ENCODE results near the gene SPATA13. TPM values are rescaled to one million over a fixed set of nuclear protein-coding genes. Genes with fewer than 3 reads are reported as not detected.
A peak's percentile ranks its signal among the peaks of the same experiment; 100 is the strongest.

SPATA13 gene
- polyA plus RNA-seq, 3 donors from 2014 or later = 19.0 to 112 (median 65.6) TPM

GRCh38 chr13:24147570-24147963 is 13.0 kb upstream of the SPATA13 start:
- Mint-ChIP-seq H3K27ac (no peak overlapping the region), H3K4me3 (no peak overlapping the region), H3K9me3 (no peaks in the 10 kb centered on the region), H3K36me3 (no peaks in the 10 kb centered on the region), H3K4me1 (peaks cover 0 to 3% of the 10 kb centered on the region in 2 donors), H3K27me3 (ENCODE audit: low read depth in 3 of 3) (peaks cover 0 to 9% (median 4%) of the 10 kb centered on the region in 3 donors)
- DNase-seq = no peak

DNA sequence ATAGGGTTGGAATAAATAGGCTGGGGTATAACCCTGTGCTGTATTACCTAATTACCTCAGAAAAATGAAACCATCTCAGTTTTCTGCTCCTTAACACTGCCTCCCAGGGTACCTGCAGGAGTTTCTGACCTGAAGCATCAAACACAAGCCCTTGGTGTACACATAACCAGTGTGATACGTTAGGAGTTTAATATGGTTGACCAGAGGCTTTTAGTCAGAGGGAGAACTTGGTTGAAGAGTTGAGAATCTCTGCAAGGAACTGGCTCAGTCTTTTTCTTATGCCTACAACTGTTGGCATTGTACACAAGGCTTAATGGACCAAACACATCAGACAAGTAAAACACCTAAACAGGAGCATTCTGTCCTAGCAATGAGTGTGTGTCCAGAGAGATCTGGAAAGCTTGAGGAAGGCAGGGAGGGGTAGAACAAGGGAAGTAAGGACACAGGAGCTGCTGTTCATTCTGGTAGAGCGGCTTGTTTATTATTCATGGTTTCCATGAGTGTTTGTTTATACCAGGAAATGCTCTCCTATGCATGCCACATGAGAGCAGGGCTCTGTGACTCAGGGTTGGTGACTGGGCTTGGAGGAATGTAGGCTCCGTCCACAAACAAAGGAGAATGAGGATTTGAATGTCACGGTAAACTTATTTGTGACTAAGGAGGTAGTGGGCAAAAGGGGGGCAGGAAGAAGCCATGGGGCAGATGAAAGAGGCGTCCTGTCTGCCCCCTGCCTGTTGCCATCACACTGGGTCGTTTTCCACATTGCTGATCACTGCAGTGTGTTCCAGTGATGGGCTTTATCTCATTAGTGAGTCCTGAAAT is 11.9 kb upstream of the SPATA13 start:
- Mint-ChIP-seq H3K27me3 (ENCODE audit: low read depth in 3 of 3) (peaks cover 0 to 12% (median 4%) of the 10 kb centered on the region in 3 donors), H3K27ac (peak overlapping the region in 1 of 6 donors; percentile 31)

DNA sequence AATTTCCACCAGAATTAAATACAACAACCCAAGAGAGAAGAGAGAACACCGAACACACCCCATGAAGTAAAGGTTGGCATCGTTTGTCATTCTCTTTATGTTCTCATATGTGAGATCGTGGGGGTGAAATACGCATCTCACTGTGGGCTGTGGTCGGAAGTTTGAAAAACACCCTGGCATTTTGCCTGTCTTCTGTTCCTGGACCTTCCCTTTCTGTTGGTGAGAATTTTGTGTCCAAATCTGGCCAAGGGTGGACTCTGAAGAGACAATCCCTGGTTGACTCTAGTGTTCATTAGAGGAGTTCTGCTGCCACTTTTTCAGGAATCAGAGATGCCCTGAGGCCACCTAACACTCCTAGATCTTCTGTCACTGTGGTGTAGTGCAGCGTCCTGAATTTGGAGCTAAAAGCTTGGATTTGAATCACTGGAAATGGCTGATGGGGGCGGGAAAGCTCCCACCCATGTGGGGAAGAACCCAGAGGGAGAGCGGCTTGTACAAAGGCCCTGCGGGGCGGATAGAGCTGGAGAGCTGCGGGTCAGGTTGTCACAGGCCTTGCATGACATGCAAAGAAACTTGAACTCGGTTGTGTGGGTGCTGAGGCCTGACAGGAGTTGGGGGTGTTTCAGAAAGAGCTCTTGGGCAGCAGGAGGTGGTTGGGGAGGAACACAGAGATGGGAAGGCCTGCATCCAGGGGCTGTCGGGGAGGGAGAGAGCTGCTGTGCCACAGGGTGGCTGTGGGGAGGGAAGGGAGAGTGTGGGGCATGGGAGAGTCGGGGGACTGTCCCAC is 11.1 kb upstream of the SPATA13 start:
- no peak overlapping the region for H3K4me3 Mint-ChIP-seq
- no peak overlapping the region for H3K27ac Mint-ChIP-seq
- H3K27me3 Mint-ChIP-seq (ENCODE audit: low read depth in 3 of 3) = peaks cover 0 to 12% (median 4%) of the 10 kb centered on the region in 3 donors
- H3K9me3 Mint-ChIP-seq = no peaks in the 10 kb centered on the region
- H3K4me1 Mint-ChIP-seq = peaks cover 0 to 3% of the 10 kb centered on the region in 2 donors
- H3K36me3 Mint-ChIP-seq = no peaks in the 10 kb centered on the region
- DNase-seq = no peak

More for the DNA sequence above, 11.9 kb upstream of the SPATA13 start:
- no peak overlapping the region for H3K4me3 Mint-ChIP-seq
- no peaks in the 10 kb centered on the region for H3K9me3 Mint-ChIP-seq
- DNase-seq = no peak
- peaks cover 0 to 3% of the 10 kb centered on the region in 2 donors for H3K4me1 Mint-ChIP-seq
- no peaks in the 10 kb centered on the region for H3K36me3 Mint-ChIP-seq

- Mint-ChIP-seq H3K27me3 (ENCODE audit: low read depth in 3 of 3) (peaks cover 0 to 10% (median 4%) of the 10 kb centered on the region in 3 donors), H3K4me1 (peaks cover 0 to 3% of the 10 kb centered on the region in 2 donors), H3K4me3 (no peak overlapping the region), H3K9me3 (no peaks in the 10 kb centered on the region), H3K36me3 (no peaks in the 10 kb centered on the region), H3K27ac (no peak overlapping the region)
- DNase-seq = no peak
Measured at GRCh38 chr13:24150572-24150971, 9.9 kb upstream of the SPATA13 start.

GRCh38 chr13:24151864-24152263 is 8.7 kb upstream of the SPATA13 start:
- H3K27me3 Mint-ChIP-seq (ENCODE audit: low read depth in 3 of 3) = peaks cover 0 to 10% (median 4%) of the 10 kb centered on the region in 3 donors
- H3K36me3 Mint-ChIP-seq = no peaks in the 10 kb centered on the region
- no peak overlapping the region for H3K4me3 Mint-ChIP-seq
- H3K27ac Mint-ChIP-seq = no peak overlapping the region
- peaks cover 0 to 3% of the 10 kb centered on the region in 2 donors for H3K4me1 Mint-ChIP-seq
- no peak for DNase-seq
- H3K9me3 Mint-ChIP-seq = no peaks in the 10 kb centered on the region

GRCh38 chr13:24152292-24153214 is 8.0 kb upstream of the SPATA13 start:
- no peak for DNase-seq
- no peak overlapping the region for H3K27ac Mint-ChIP-seq
- peaks cover 0 to 3% of the 10 kb centered on the region in 2 donors for H3K4me1 Mint-ChIP-seq
- no peak overlapping the region for H3K4me3 Mint-ChIP-seq
- no peaks in the 10 kb centered on the region for H3K36me3 Mint-ChIP-seq
- no peaks in the 10 kb centered on the region for H3K9me3 Mint-ChIP-seq
- H3K27me3 Mint-ChIP-seq (ENCODE audit: low read depth in 3 of 3) = peaks cover 0 to 7% (median 2%) of the 10 kb centered on the region in 3 donors

DNA sequence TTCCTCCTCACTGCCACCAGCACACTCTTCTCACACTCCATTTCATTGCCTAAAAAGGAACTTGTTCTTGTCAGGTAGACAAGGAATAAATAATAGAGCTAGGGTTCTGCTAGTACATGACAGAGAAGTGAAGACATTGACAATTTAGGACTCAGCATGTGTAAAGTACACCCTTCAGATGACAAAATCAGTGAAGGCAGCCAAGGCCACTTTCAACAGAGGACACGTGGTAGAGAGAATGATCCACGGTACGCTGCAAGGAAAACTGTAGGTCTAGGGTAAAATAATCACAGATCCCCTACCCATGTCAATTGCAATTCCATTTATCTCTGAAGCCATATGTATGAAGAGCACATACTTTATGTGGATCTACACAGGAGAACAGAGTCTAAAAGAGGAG is 7.2 kb upstream of the SPATA13 start:
- Mint-ChIP-seq H3K36me3 (no peaks in the 10 kb centered on the region), H3K27ac (no peak overlapping the region), H3K9me3 (no peaks in the 10 kb centered on the region), H3K27me3 (ENCODE audit: low read depth in 3 of 3) (peaks cover 0 to 5% (median 2%) of the 10 kb centered on the region in 3 donors), H3K4me3 (no peak overlapping the region), H3K4me1 (peaks cover 0 to 3% of the 10 kb centered on the region in 2 donors)
- no peak for DNase-seq

DNA sequence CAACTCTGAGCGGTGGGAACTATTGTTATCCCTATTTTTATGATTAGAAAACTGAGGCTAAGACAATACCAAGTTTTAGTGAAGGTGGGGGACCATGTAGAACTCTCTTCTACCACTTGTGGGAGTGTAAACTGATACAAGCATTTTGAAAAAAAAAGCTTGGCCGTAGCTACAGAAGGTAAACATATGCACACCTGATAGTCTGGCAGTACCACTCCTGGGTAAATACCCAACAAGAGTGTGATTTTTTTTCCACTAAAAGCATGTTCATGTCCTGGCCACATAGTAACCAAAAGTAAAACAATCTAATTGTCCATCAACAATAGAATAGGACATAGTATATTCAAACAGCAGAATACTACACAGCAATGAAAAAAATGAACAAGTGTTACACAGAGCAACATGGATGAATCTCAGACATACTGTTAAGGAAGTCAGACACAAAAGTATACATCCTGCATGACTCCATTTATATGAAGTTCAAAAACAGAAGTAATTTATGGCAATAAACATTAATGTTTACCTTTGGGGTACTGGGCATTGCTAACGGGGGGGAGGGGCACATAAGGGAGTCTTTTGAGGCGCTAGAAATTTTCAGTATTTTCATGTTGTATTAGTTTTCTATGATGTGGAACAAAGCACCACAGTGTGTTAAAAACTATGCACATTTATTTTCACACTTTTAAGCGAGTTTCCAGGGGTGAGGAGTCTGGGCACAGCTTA is 6.4 kb upstream of the SPATA13 start:
- Mint-ChIP-seq H3K27ac (no peak overlapping the region), H3K27me3 (ENCODE audit: low read depth in 3 of 3) (peaks cover 0 to 2% (median 2%) of the 10 kb centered on the region in 3 donors), H3K4me3 (no peak overlapping the region)

GRCh38 chr13:24159357-24159756 is 1.2 kb upstream of the SPATA13 start:
- peaks cover 3 to 16% (median 10%) of the 10 kb centered on the region in 3 donors for H3K27me3 Mint-ChIP-seq (ENCODE audit: low read depth in 3 of 3)
- H3K9me3 Mint-ChIP-seq = no peaks in the 10 kb centered on the region
- H3K4me1 Mint-ChIP-seq = peaks cover 14% of the 10 kb centered on the region in 2 donors
- H3K36me3 Mint-ChIP-seq = no peaks in the 10 kb centered on the region
- no peak overlapping the region for H3K27ac Mint-ChIP-seq
- H3K4me3 Mint-ChIP-seq = no peak overlapping the region
- no peak for DNase-seq

More for the DNA sequence above, 6.4 kb upstream of the SPATA13 start:
- H3K9me3 Mint-ChIP-seq = no peaks in the 10 kb centered on the region
- DNase-seq = no peak
- H3K36me3 Mint-ChIP-seq = no peaks in the 10 kb centered on the region
- no peaks in the 10 kb centered on the region for H3K4me1 Mint-ChIP-seq

DNA sequence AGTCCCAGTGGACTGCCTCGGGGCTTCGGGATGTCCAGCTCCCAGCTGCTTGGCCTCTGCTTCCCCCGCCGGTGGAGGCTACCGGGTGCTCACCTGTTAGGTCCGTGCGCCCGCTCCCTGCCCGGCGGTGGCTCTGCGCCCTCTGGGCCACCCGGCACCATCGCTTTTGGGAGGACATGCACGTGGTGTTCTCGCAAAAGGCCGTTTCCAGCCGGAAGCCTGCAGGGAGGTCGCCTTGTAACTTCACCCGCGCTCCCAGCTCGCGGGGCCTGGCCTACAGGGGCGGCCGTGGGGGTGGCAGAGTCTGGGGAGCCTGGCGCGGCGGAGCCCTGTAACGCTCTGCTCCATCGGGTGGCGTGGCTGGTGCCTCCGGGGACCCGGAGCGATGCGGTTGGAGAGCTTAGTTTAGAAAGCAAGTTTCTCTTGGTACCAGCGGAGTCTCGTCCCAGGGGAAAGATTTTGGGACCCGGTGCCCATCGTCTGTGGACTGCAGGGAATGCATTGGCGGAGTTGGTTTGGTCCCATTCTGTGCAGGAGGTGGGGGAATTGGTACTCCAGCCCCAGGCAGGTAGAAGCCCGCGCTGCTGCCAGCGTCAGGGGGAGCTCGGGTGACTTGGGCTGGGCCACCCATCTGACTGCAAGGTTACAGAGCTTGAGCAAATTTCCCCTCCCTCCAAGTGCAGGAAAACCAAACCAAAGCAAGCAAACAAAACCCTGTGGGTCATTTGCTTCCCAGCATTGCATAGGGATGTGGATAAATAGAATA is 673 bp downstream of the SPATA13 start:
- H3K27me3 Mint-ChIP-seq (ENCODE audit: low read depth in 3 of 3) = peaks cover 3 to 16% (median 12%) of the 10 kb centered on the region in 3 donors
- peak overlapping the region; percentile 75 to 84 (median 82) for H3K4me3 Mint-ChIP-seq
- H3K36me3 Mint-ChIP-seq = peaks cover 0 to 3% (median 0%) of the 10 kb centered on the region in 3 donors
- no peak overlapping the region for H3K27ac Mint-ChIP-seq
- peak in 1 of 3 donors; percentile 43 for DNase-seq
- no peaks in the 10 kb centered on the region for H3K9me3 Mint-ChIP-seq
- H3K4me1 Mint-ChIP-seq = peaks cover 14% of the 10 kb centered on the region in 2 donors

- no peaks in the 10 kb centered on the region for H3K9me3 Mint-ChIP-seq
- H3K4me3 Mint-ChIP-seq = peak overlapping the region; percentile 75 to 84 (median 82)
- peak overlapping the region in 1 of 6 donors; percentile 71 for H3K27ac Mint-ChIP-seq
Measured at GRCh38 chr13:24161980-24162525, 1.5 kb downstream of the SPATA13 start.

GRCh38 chr13:24162604-24163003 is 2.1 kb downstream of the SPATA13 start:
- H3K4me1 Mint-ChIP-seq = peaks cover 14% of the 10 kb centered on the region in 2 donors
- H3K4me3 Mint-ChIP-seq = peak overlapping the region in 4 of 5 donors; percentile 75 to 82 (median 80)
- DNase-seq = no peak
- H3K9me3 Mint-ChIP-seq = no peaks in the 10 kb centered on the region
- H3K36me3 Mint-ChIP-seq = peaks cover 0 to 5% (median 0%) of the 10 kb centered on the region in 3 donors
- peaks cover 3 to 20% (median 13%) of the 10 kb centered on the region in 3 donors for H3K27me3 Mint-ChIP-seq (ENCODE audit: low read depth in 3 of 3)
- no peak overlapping the region for H3K27ac Mint-ChIP-seq

More at GRCh38 chr13:24161980-24162525, 1.5 kb downstream of the SPATA13 start:
- Mint-ChIP-seq H3K36me3 (peaks cover 0 to 4% (median 0%) of the 10 kb centered on the region in 3 donors), H3K27me3 (ENCODE audit: low read depth in 3 of 3) (peaks cover 3 to 19% (median 13%) of the 10 kb centered on the region in 3 donors), H3K4me1 (peaks cover 14% of the 10 kb centered on the region in 2 donors)
- no peak for DNase-seq
